Subcutaneous adipose tissue (tissue), 4 donors: ENCODE results near the gene ANK2. TPM values are rescaled to one million over a fixed set of nuclear protein-coding genes. Genes with fewer than 3 reads are reported as not detected.

Experiments
- CTCF ChIP-seq: fragments of 450-650 bp; IDR thresholded peaks from one replicate; pipeline ENCODE4 v1.5.1; 2016; ENCODE audit warnings: low read depth, mild to moderate bottlenecking, control low read depth, antibody characterized with exemption, moderate library complexity
- small RNA-seq: library from RNA; depleted of rRNA; stranded (forward); fragments of <200 nt; gene quantifications from one replicate; pipeline ENCODE3, GENCODE V24; 2016
- total RNA-seq, 4 donors: library from RNA; depleted of rRNA; stranded (reverse); fragments of >200 nt; gene quantifications; one replicate each; pipeline ENCODE4 v1.1.0, GENCODE V29; 2016

Gene ANK2
- total RNA-seq, 4 donors from 2014 or later = 49.4 to 119 (median 72.9) TPM

- no peak for TF ChIP-seq CTCF
Observed at GRCh38 chr4:113420938-113421337, 371.5 kb downstream of the ANK2 start.

- no peak for TF ChIP-seq CTCF
Observed at GRCh38 chr4:113423631-113424030, 374.2 kb downstream of the ANK2 start.

- TF ChIP-seq CTCF = no peak
Observed at GRCh38 chr4:113433116-113433515, 383.7 kb downstream of the ANK2 start.

Small RNAs within 50 kb of the gene (small RNA-seq; reads per million reads assigned to genes)
- gene MIR8082 (not detected), gene RN7SL184P (not detected), gene RNU1-138P (not detected)
